HG03280 (cell line): Measurements from ENCODE around the gene CAMK2A.
"Not testable (repeated sequence)": the region's sequence is repeated elsewhere in the genome, so short reads cannot be mapped to it uniquely, and the experiment has no call there.

Experiments
- ATAC-seq: cut with Tn5 transposase; IDR thresholded peaks from one replicate; pipeline ENCODE4 v1.9.1; 2021; ENCODE audit warnings: mild to moderate bottlenecking, moderate library complexity; ENCODE audit not compliant: unreplicated experiment

CAMK2A gene

GRCh38 chr5:150255659-150256409 lies 33.7 kb downstream of the CAMK2A start:
- no peak for ATAC-seq

DNA sequence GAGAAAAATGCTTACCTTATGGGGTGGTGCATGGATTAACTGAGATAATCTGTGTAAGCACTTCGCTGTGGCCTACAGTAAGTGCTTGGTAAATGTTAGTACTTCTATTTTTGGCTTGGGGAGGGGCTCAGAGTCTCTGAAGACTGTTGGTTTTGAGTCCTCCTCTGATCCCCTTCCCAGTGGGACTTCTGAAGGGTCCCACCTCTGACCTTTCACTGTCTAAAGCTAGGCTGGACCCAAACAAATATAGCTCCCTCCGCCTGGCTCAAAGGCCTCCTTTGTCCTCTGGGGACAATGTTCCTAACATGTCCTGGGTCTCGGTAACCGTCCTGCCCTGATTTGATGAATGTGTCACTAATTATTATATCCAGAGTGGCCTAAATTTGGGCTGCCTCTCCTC lies 34.8 kb downstream of the CAMK2A start:
- no peak for ATAC-seq

GRCh38 chr5:150254363-150254762 lies 35.2 kb downstream of the CAMK2A start:
- no peak for ATAC-seq

GRCh38 chr5:150253416-150254208 lies 36.0 kb downstream of the CAMK2A start:
- ATAC-seq, result no peak

DNA sequence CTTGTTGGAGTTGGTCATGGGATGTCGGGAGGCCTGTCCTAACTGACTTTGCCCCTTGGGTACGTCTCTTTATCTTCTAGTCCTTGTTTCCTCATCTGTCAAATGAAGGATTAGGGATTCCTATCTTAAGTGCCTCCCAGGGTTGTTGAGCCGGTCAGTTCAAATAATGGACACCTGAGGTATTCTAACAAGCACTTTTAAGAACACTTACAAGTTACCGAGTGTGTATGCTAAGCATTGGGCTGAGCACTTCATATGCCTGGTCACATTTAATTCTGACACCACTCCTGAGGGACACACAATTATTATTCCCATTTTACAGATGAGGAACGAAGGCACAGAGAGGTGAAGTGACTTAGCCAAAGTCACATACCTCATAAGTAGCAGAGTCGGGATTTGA lies 37.1 kb downstream of the CAMK2A start:
- no peak for ATAC-seq

DNA sequence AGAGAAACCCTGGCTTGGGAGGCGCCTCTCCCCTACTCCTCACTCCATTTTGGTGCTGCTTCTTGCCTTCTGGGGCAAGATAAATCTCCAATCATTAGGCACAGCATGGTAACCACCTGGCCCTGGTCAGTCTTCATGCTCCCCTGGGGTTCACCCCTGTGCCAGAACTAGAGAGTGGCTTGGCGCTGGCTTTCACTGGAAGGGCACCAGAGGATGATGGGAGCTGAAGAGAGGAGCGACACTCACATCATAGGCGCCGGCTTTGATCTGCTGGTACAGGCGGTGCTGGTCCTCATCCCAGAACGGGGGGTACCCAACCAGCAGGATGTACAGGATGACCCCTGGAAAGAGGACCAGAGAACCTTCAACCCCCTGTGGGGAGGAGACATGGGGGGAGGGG lies 38.1 kb downstream of the CAMK2A start:
- no peak for ATAC-seq

- no peak for ATAC-seq
Measured at GRCh38 chr5:150249744-150250143, 39.8 kb downstream of the CAMK2A start.

DNA sequence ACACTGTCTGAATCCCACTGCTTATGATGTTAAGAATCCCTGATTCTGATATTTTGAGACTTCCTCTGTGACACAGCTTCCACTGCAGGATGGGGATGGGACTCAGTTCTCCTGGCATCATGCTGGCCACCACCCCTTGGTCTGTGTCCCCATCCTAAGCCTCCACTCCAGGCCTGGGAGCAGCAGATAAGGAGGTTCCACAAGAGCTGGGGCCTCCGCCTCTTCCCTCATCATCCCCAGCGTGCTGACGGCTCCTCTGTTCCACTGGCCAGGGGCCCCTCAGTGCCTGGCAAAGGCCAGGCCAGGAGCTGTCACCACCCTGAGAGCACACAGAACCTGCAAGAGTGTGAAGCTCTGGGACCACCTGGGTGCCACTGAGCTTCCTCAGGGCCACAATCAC lies 40.6 kb downstream of the CAMK2A start:
- ATAC-seq, result no peak

GRCh38 chr5:150248493-150248892 lies 41.1 kb downstream of the CAMK2A start:
- ATAC-seq, result not testable (repeated sequence)

- no peak for ATAC-seq
Measured at GRCh38 chr5:150247726-150248125, 41.8 kb downstream of the CAMK2A start.

GRCh38 chr5:150246835-150247234 lies 42.7 kb downstream of the CAMK2A start:
- ATAC-seq, result no peak

- ATAC-seq, result no peak
Measured at GRCh38 chr5:150246429-150246828, 43.1 kb downstream of the CAMK2A start.

- ATAC-seq, result no peak
Measured at GRCh38 chr5:150245808-150246207, 43.8 kb downstream of the CAMK2A start.

- no peak for ATAC-seq
Measured at GRCh38 chr5:150245111-150245789, 44.3 kb downstream of the CAMK2A start.

GRCh38 chr5:150244209-150244608 lies 45.4 kb downstream of the CAMK2A start:
- ATAC-seq, result no peak

DNA sequence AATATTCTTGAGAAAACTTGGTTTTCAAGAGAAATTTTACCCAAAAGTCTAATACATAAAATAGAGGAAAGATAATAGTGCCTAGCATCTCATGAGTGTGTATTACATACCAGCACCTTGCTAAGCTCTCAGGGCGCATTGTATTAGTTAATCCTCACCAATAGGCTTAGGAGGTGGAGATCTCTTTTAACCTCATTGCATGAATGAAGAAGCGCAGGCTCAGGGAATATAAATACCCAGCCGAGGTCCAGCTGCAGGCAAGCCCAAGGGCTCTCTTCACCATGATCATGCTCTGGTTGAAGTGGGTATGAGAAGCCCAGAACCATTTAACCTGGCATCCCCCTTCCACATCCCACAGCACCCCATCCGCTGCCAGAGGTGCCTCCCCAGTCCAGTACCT lies 46.0 kb downstream of the CAMK2A start:
- no peak for ATAC-seq

- no peak for ATAC-seq
Measured at GRCh38 chr5:150242251-150242894, 47.2 kb downstream of the CAMK2A start.

GRCh38 chr5:150241298-150242160 lies 48.0 kb downstream of the CAMK2A start:
- ATAC-seq, result no peak

GRCh38 chr5:150239794-150240122 lies 49.8 kb downstream of the CAMK2A start:
- no peak for ATAC-seq

DNA sequence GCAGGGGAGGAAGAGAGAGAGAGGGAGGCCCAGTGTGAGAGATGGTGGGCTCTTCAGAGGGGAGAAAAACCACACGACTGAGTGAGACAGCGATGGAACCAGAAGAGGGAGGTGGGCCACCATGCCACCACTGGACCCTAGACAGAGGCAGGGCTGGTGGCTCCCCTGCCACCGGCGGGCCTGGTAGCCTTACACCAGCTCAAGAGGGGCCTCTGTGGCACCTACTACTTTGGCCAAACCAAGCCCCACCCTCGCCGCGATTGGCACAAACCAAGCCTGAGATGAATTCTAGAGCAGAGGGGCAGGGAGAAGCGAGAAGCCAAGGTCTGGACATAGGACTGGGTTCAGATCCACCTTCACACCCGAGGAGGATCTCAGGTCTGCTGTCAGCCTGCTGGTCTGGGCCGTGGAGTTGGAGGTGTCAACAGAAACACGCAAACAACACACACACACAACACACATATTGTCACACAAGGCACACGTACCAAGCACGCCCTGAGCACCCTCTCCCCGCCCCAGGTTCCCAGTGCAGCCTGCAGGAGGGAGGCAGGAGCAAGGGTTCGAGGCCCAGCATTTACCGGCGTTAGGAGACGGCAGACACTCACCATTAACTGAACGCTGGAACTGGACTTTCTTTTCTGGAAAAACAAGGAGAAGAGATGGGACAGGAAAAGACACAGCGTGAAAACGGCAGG lies 50.3 kb downstream of the CAMK2A start:
- ATAC-seq, result no peak
